ENCODE measurements around the gene ADCY1.

GRCh38 chr7:45570797-45571196 lies 3.4 kb upstream of the ADCY1 start:
- TF ChIP-seq GATA3 (IDR thresholded peaks at IDR 0.05; ENCODE audit: low read depth, low read length) (no peak), GATA2 (IDR thresholded peaks at IDR 0.05; ENCODE audit: low read depth, low read length) (no peak)
